Mononuclear cell (primary cell): ENCODE measurements around the gene NRF1. TPM values are rescaled to one million over a fixed set of nuclear protein-coding genes. Genes with fewer than 3 reads are reported as not detected.
"Not testable (repeated sequence)": the region's sequence is repeated elsewhere in the genome, so short reads cannot be mapped to it uniquely, and the experiment has no call there.

Source experiments
- H3K27me3 ChIP-seq: 2 replicates; pipeline ENCODE4 v1.6.0; 2011; ENCODE audit warnings: low read length, control low read depth; ENCODE audit not compliant: insufficient read depth
- H3K4me1 ChIP-seq: 2 replicates; pipeline ENCODE4 v1.5.1; 2011; ENCODE audit warnings: mild to moderate bottlenecking, low read length, control low read depth; ENCODE audit not compliant: insufficient read depth
- H3K4me3 ChIP-seq: 2 replicates; pipeline ENCODE4 v1.5.1; 2011; ENCODE audit warnings: mild to moderate bottlenecking, low read length, moderate library complexity
- H3K9me3 ChIP-seq: 2 replicates; pipeline ENCODE4 v1.5.1; 2011; ENCODE audit warnings: low read depth, mild to moderate bottlenecking, control low read depth, low read length
- total RNA-seq: library from RNA; depleted of rRNA; stranded (reverse); fragments of >200 nt; gene quantifications from one replicate; pipeline ENCODE4 v1.2.3, GENCODE V29; 2012

NRF1 gene
- total RNA-seq, 1 donor = 34.5 TPM

GRCh38 chr7:129617178-129617577 lies 5.7 kb downstream of the NRF1 start:
- H3K9me3 ChIP-seq = no peaks in the 10 kb centered on the region
- H3K4me1 ChIP-seq = peaks cover 66% of the 10 kb centered on the region
- H3K27me3 ChIP-seq = no peaks in the 10 kb centered on the region
- no peak overlapping the region for H3K4me3 ChIP-seq

- Histone ChIP-seq H3K4me1 (peaks cover 66% of the 10 kb centered on the region), H3K4me3 (no peak overlapping the region), H3K9me3 (no peaks in the 10 kb centered on the region), H3K27me3 (no peaks in the 10 kb centered on the region)
Observed at GRCh38 chr7:129617652-129618051, 6.1 kb downstream of the NRF1 start.

GRCh38 chr7:129626896-129627295 lies 15.4 kb downstream of the NRF1 start:
- no peak overlapping the region for H3K4me3 ChIP-seq
- H3K9me3 ChIP-seq = no peaks in the 10 kb centered on the region
- peaks cover 11% of the 10 kb centered on the region for H3K4me1 ChIP-seq
- H3K27me3 ChIP-seq = no peaks in the 10 kb centered on the region

GRCh38 chr7:129630341-129630740 lies 18.8 kb downstream of the NRF1 start:
- H3K27me3 ChIP-seq = no peaks in the 10 kb centered on the region
- no peak overlapping the region for H3K4me3 ChIP-seq
- peaks cover 7% of the 10 kb centered on the region for H3K4me1 ChIP-seq
- H3K9me3 ChIP-seq = no peaks in the 10 kb centered on the region

GRCh38 chr7:129634361-129635034 lies 23.0 kb downstream of the NRF1 start:
- no peaks in the 10 kb centered on the region for H3K4me1 ChIP-seq
- no peak overlapping the region for H3K4me3 ChIP-seq
- H3K9me3 ChIP-seq = no peaks in the 10 kb centered on the region
- no peaks in the 10 kb centered on the region for H3K27me3 ChIP-seq

- Histone ChIP-seq H3K4me3 (no peak overlapping the region), H3K9me3 (no peaks in the 10 kb centered on the region), H3K27me3 (no peaks in the 10 kb centered on the region), H3K4me1 (no peaks in the 10 kb centered on the region)
Observed at GRCh38 chr7:129635300-129636029, 23.9 kb downstream of the NRF1 start.

- not testable (repeated sequence) for H3K4me3 ChIP-seq, H3K4me1 ChIP-seq, H3K9me3 ChIP-seq, H3K27me3 ChIP-seq
Observed at GRCh38 chr7:129636030-129636550, 24.6 kb downstream of the NRF1 start.

- Histone ChIP-seq H3K27me3 (no peaks in the 10 kb centered on the region), H3K4me3 (no peak overlapping the region), H3K9me3 (no peaks in the 10 kb centered on the region), H3K4me1 (no peaks in the 10 kb centered on the region)
Observed at GRCh38 chr7:129636641-129637040, 25.1 kb downstream of the NRF1 start.

GRCh38 chr7:129640400-129640799 lies 28.9 kb downstream of the NRF1 start:
- Histone ChIP-seq H3K4me1 (no peaks in the 10 kb centered on the region), H3K4me3 (no peak overlapping the region), H3K27me3 (no peaks in the 10 kb centered on the region), H3K9me3 (no peaks in the 10 kb centered on the region)

- no peaks in the 10 kb centered on the region for H3K27me3 ChIP-seq
- H3K9me3 ChIP-seq = no peaks in the 10 kb centered on the region
- H3K4me1 ChIP-seq = no peaks in the 10 kb centered on the region
- H3K4me3 ChIP-seq = no peak overlapping the region
Observed at GRCh38 chr7:129642871-129643549, 31.5 kb downstream of the NRF1 start.

- no peaks in the 10 kb centered on the region for H3K27me3 ChIP-seq
- no peaks in the 10 kb centered on the region for H3K9me3 ChIP-seq
- H3K4me3 ChIP-seq = no peak overlapping the region
- no peaks in the 10 kb centered on the region for H3K4me1 ChIP-seq
Observed at GRCh38 chr7:129643550-129644170, 32.1 kb downstream of the NRF1 start.

GRCh38 chr7:129644634-129645230 lies 33.2 kb downstream of the NRF1 start:
- Histone ChIP-seq H3K4me3 (no peak overlapping the region), H3K4me1 (no peaks in the 10 kb centered on the region), H3K27me3 (no peaks in the 10 kb centered on the region), H3K9me3 (no peaks in the 10 kb centered on the region)

- H3K4me1 ChIP-seq = no peaks in the 10 kb centered on the region
- H3K27me3 ChIP-seq = no peaks in the 10 kb centered on the region
- H3K4me3 ChIP-seq = no peak overlapping the region
- H3K9me3 ChIP-seq = no peaks in the 10 kb centered on the region
Observed at GRCh38 chr7:129646369-129647021, 35.0 kb downstream of the NRF1 start.

- no peaks in the 10 kb centered on the region for H3K27me3 ChIP-seq
- H3K4me3 ChIP-seq = no peak overlapping the region
- H3K4me1 ChIP-seq = no peaks in the 10 kb centered on the region
- no peaks in the 10 kb centered on the region for H3K9me3 ChIP-seq
Observed at GRCh38 chr7:129649128-129649690, 37.7 kb downstream of the NRF1 start.
